Measurements from ENCODE around the gene UNCX.
"Not testable (repeated sequence)": the region's sequence is repeated elsewhere in the genome, so short reads cannot be mapped to it uniquely, and the experiment has no call there.

The UNCX gene

DNA sequence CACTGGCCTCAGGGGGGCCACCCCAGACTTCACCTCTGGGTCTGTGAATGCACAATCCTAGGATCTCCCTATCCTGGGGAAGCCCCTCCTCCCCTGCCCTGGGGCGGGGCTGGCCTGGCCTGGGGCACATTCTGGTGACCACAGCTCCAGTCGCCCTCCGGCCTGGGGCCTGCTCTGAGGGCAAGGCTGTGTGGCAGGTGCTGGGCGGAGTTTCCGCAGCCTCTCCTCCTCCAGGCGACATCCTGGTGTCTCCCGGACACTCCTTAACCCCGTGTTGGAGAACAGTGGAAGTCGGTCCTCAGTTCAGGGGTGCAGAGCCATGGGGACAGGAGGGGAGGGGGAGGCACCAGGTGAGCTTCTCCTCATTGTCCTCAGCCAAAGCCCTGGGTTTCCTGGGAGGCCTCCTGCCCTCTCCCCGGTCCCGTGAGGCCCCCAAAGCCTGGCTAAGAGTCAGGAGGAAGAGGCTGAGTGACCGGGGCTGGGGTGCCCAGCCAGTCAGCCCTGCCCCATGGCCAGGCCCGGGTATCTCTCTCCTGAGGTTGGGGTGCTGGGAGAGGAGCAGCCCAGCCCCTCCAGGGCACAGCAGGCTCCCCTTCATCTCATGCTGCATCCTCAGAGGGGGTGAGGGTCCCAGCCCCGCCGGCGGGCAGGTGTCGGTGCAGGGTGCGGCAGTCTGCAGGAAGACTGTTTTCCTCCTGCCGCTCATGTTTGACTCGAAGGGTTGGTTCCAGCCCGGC lies 22.6 kb downstream of the UNCX start:
- Histone ChIP-seq H3K9ac (ENCODE audit: low read depth, low read length) (no peak overlapping the region), H3K4me3 (ENCODE audit: low read length) (no peak overlapping the region), H3K36me3 (ENCODE audit: insufficient read depth, low read length) (no peaks in the 10 kb centered on the region), H3K27ac (ENCODE audit: low read depth, low read length) (no peak overlapping the region), H3K27me3 (ENCODE audit: insufficient read depth, low read length) (peaks cover 24% of the 10 kb centered on the region), H3K4me1 (ENCODE audit: insufficient read depth, low read length) (no peaks in the 10 kb centered on the region; the same call in 1 of the 2 replicates), H3K9me3 (ENCODE audit: insufficient read depth, low read depth, low read length) (no peaks in the 10 kb centered on the region)
- WGBS: 79% methylated on average over 20 of the region's 21 CpGs

DNA sequence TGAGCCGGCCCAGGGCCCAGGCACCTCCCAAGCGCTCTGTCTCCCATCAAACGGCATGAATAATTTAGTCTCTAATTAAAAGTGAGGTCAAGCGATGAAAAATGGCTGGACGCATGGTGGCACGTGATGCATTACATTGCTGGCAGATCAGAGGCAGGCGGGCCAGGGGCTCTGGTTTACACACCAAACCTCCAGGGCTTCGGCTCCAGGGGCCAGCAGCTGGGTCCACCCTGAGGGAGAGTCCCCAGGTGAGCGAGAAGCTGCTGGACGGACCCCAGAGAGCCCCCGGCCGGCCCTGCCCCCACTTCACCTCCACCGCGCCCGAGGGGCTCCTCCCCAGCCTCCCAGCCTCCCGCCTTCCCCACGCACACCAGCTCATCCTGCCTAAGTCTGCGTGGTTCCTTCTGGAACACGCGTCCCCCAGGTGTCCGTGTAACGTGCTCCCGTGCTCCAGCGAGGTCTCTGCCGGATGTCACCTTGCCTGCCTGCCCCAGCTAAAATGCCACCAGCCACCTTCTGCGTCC lies 23.2 kb downstream of the UNCX start:
- Histone ChIP-seq H3K9ac (ENCODE audit: low read depth, low read length) (no peak overlapping the region), H3K36me3 (ENCODE audit: insufficient read depth, low read length) (no peaks in the 10 kb centered on the region), H3K4me3 (ENCODE audit: low read length) (no peak overlapping the region), H3K27ac (ENCODE audit: low read depth, low read length) (no peak overlapping the region), H3K27me3 (ENCODE audit: insufficient read depth, low read length) (peaks cover 18% of the 10 kb centered on the region), H3K4me1 (ENCODE audit: insufficient read depth, low read length) (no peaks in the 10 kb centered on the region; the same call in 1 of the 2 replicates), H3K9me3 (ENCODE audit: insufficient read depth, low read depth, low read length) (no peaks in the 10 kb centered on the region)
- 90% methylated on average over 26 of the region's 26 CpGs for WGBS

DNA sequence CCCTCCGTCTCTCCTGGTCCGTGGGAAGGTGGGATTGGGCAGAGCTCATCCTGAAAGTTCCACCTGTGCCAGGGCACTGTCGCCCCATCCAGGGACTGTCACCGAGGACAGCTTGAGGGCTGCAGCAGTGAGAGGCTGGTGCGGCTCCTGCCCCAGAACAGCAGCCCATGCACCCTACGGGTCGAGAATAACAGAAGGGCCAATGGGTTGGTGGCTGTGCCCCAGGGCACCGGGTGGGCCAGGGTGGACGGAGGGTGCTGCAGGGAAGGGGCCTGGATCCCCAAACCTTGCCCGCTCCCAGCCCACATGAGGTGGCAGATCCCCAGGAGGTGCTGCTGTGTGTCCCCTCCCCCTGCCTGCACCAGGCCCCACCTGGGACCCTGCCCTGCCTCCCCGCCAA lies 23.9 kb downstream of the UNCX start:
- WGBS: 93% methylated on average over 11 of the region's 11 CpGs
- Histone ChIP-seq H3K4me1 (ENCODE audit: insufficient read depth, low read length) (no peaks in the 10 kb centered on the region; the same call in 1 of the 2 replicates), H3K4me3 (ENCODE audit: low read length) (no peak overlapping the region), H3K9ac (ENCODE audit: low read depth, low read length) (no peak overlapping the region), H3K36me3 (ENCODE audit: insufficient read depth, low read length) (no peaks in the 10 kb centered on the region), H3K27me3 (ENCODE audit: insufficient read depth, low read length) (peaks cover 10% of the 10 kb centered on the region), H3K9me3 (ENCODE audit: insufficient read depth, low read depth, low read length) (no peaks in the 10 kb centered on the region), H3K27ac (ENCODE audit: low read depth, low read length) (no peak overlapping the region)

DNA sequence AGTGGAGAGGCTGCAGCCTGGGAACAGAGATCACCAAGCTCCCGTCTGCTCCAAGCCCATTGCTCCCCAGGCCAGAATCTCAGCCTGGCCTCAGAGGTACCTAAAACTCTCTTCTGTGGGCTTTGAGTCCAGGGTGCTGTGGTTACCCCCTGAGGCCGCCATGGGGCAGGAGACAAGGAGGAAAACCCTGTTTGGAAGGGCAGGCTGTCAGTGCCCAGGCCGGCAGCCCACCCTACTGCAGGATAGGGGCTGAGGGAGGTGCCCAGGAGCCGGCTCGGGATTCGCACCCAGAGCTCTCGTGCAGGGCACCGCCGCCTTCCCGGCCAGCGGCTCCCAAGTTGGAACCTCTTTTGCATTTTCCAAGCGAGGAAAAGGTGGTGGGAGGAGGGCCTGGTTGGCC lies 24.5 kb downstream of the UNCX start:
- no peak overlapping the region for H3K27ac ChIP-seq (ENCODE audit: low read depth, low read length)
- H3K9me3 ChIP-seq (ENCODE audit: insufficient read depth, low read depth, low read length): no peaks in the 10 kb centered on the region
- H3K4me3 ChIP-seq (ENCODE audit: low read length): no peak overlapping the region
- H3K27me3 ChIP-seq (ENCODE audit: insufficient read depth, low read length): peaks cover 6% of the 10 kb centered on the region; the same call in 1 of the 2 replicates
- H3K4me1 ChIP-seq (ENCODE audit: insufficient read depth, low read length): no peaks in the 10 kb centered on the region; the same call in 1 of the 2 replicates
- H3K36me3 ChIP-seq (ENCODE audit: insufficient read depth, low read length): no peaks in the 10 kb centered on the region
- 78% methylated on average over 12 of the region's 12 CpGs for WGBS
- no peak overlapping the region for H3K9ac ChIP-seq (ENCODE audit: low read depth, low read length)

DNA sequence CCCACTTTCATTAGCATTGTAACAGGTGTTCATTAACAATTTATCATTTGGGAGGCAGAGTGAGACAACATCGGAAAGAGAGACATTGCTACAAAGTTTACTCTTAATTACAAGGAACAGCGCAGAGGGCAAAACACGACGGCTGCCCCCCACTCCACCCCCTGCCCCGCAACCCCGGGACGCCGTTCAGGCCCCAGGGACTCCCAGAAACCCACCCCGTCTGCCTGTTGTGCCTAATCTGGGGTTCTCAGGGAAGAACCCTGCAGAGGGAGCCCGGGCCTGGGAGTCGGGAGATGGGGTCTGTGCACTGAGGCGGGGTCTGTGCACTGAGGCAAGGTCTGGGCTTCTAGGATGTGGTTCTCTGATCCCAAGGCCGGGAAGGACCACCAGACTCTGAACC lies 25.2 kb downstream of the UNCX start:
- Histone ChIP-seq H3K9me3 (ENCODE audit: insufficient read depth, low read depth, low read length) (no peaks in the 10 kb centered on the region), H3K36me3 (ENCODE audit: insufficient read depth, low read length) (no peaks in the 10 kb centered on the region), H3K27me3 (ENCODE audit: insufficient read depth, low read length) (peaks cover 6% of the 10 kb centered on the region; the same call in 1 of the 2 replicates), H3K27ac (ENCODE audit: low read depth, low read length) (no peak overlapping the region), H3K4me1 (ENCODE audit: insufficient read depth, low read length) (no peaks in the 10 kb centered on the region; the same call in 1 of the 2 replicates), H3K9ac (ENCODE audit: low read depth, low read length) (no peak overlapping the region), H3K4me3 (ENCODE audit: low read length) (no peak overlapping the region)
- WGBS: 78% methylated on average over 13 of the region's 13 CpGs

DNA sequence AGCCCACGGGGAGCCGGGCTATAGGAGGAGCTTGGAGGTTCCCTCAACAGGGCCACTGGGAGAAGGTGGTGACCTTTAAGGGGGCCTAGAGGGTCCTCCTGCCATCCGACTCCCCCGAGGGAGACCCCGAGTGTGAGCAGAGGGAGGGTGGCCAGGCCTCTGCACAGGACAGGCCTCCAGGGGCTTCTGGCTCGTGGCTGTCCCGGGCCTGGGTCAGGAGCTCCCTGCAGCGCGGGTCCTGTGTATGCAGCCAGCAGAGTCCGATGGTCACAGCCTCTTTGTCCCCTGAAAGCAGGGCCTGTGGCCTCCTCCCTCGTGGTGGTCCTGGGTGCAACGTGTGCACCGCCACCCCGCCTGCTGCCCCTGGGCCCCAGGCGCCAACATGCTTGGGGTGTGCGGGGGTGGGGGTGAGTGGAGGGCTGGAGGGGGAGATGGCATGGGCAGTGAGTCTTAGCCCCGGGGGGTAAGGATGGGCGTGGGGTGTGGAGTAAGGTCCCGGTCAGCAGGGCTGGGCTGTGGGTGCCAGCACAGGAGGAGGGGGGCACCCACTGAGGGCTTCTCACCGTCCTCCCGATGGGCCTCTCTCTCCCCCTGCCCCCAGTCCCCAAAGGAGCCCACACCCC lies 27.1 kb downstream of the UNCX start:
- H3K4me1 ChIP-seq (ENCODE audit: insufficient read depth, low read length): no peaks in the 10 kb centered on the region; the same call in 1 of the 2 replicates
- no peaks in the 10 kb centered on the region for H3K36me3 ChIP-seq (ENCODE audit: insufficient read depth, low read length)
- H3K27ac ChIP-seq (ENCODE audit: low read depth, low read length): no peak overlapping the region
- no peaks in the 10 kb centered on the region for H3K27me3 ChIP-seq (ENCODE audit: insufficient read depth, low read length)
- 89% methylated on average over 21 of the region's 21 CpGs for WGBS
- no peaks in the 10 kb centered on the region for H3K9me3 ChIP-seq (ENCODE audit: insufficient read depth, low read depth, low read length)
- H3K4me3 ChIP-seq (ENCODE audit: low read length): no peak overlapping the region
- no peak overlapping the region for H3K9ac ChIP-seq (ENCODE audit: low read depth, low read length)

DNA sequence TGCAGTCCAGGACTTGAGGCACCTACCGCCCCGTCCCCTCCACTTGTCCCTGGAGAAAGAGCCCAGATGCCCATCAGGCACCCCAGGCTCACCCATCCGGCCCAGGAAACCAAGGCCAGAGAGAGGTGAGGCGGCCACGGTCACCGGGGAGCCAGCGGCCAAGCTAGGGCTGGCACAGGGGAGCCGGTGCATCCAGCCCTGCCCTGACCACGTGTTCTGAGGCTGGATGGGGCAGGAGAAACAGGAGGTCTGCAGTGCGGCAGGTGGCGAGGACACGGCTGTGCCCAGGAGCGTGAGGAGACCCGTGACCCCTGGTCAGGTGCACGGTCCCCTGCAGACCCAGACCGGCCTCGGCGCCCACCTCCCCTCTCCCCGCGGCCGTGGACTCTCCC lies 27.6 kb downstream of the UNCX start:
- Histone ChIP-seq H3K27ac (ENCODE audit: low read depth, low read length) (no peak overlapping the region), H3K27me3 (ENCODE audit: insufficient read depth, low read length) (no peaks in the 10 kb centered on the region), H3K9me3 (ENCODE audit: insufficient read depth, low read depth, low read length) (no peaks in the 10 kb centered on the region), H3K36me3 (ENCODE audit: insufficient read depth, low read length) (no peaks in the 10 kb centered on the region), H3K9ac (ENCODE audit: low read depth, low read length) (no peak overlapping the region), H3K4me1 (ENCODE audit: insufficient read depth, low read length) (no peaks in the 10 kb centered on the region; the same call in 1 of the 2 replicates), H3K4me3 (ENCODE audit: low read length) (no peak overlapping the region)
- 89% methylated on average over 21 of the region's 21 CpGs for WGBS

DNA sequence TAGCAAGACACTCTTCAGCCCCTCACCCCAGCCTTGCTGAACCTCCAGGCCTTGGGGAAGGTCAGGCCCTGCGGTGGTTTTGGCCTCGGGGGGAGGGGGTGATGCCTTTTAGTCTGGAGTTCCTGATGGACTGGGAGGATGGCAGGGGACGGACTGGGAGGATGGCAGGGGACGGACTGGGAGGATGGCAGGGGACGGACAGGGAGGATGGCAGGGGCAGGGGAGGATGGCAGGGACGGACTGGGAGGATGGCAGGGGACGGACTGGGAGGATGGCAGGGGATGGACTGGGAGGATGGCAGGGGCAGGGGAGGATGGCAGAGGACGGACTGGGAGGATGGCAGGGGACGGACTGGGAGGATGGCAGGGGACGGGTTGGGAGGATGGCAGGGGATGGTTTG lies 28.4 kb downstream of the UNCX start:
- not testable (repeated sequence) for H3K4me3 ChIP-seq (ENCODE audit: low read length); H3K27ac ChIP-seq (ENCODE audit: low read depth, low read length); H3K9ac ChIP-seq (ENCODE audit: low read depth, low read length); H3K4me1 ChIP-seq (ENCODE audit: insufficient read depth, low read length); H3K36me3 ChIP-seq (ENCODE audit: insufficient read depth, low read length); H3K27me3 ChIP-seq (ENCODE audit: insufficient read depth, low read length); H3K9me3 ChIP-seq (ENCODE audit: insufficient read depth, low read depth, low read length)
- WGBS: 84% methylated on average over 10 of the region's 10 CpGs

DNA sequence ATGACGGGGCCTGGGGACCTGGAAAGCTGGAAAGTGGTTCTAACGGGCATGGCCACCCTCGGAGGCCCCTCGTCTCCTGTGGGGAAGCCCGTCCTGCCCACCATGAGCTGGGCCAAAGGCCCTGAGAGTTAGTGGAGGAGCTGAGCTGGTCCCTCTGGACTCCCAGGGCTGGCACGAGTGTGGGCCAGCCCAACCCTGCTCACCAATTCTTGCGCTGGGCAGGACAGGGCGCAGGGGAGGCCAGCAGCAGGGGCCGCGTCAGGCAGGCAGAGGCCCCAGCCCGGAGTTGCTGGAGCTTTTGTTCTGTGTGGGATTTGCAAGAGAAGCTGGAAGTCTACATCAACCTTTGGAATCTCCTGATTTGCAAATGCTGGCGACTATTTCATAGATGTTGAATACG lies 29.8 kb downstream of the UNCX start:
- Histone ChIP-seq H3K4me1 (ENCODE audit: insufficient read depth, low read length) (no peaks in the 10 kb centered on the region), H3K36me3 (ENCODE audit: insufficient read depth, low read length) (no peaks in the 10 kb centered on the region), H3K27me3 (ENCODE audit: insufficient read depth, low read length) (0 out of 2 replicates have a peak, but pooled peaks cover 2% of the 10 kb centered on the region), H3K9ac (ENCODE audit: low read depth, low read length) (no peak overlapping the region), H3K9me3 (ENCODE audit: insufficient read depth, low read depth, low read length) (no peaks in the 10 kb centered on the region), H3K27ac (ENCODE audit: low read depth, low read length) (no peak overlapping the region), H3K4me3 (ENCODE audit: low read length) (no peak overlapping the region)
- 86% methylated on average over 13 of the region's 13 CpGs for WGBS

DNA sequence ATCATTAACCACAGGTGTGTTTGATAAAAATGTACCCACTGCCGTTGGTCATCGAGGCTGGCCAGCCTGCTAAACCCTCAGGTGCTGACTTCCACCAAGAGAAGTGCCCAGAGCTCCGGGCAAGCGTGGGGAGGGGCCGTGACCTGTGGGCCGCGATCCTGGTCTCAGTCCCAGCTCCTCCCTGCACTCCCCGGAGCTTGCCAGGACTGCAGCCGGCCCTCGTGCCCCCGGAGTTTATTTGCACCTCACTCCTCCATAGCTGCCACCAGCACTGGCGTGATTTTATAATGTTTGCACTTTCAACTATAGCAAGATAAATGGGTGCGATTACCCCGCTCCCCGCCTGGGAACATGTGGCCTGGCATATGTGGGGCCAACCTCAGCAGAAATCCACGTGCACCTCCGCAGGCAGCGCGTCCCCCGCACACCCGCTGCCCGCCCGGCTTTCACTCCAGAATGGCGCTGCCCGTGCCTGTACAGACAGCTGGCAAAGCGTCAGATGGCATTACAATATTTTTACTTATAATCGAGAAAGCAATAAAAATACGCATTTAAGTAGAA lies 30.8 kb downstream of the UNCX start:
- 91% methylated on average over 28 of the region's 28 CpGs for WGBS

More for the DNA sequence above, 30.8 kb downstream of the UNCX start:
- Histone ChIP-seq H3K36me3 (ENCODE audit: insufficient read depth, low read length) (no peaks in the 10 kb centered on the region), H3K4me1 (ENCODE audit: insufficient read depth, low read length) (no peaks in the 10 kb centered on the region), H3K4me3 (ENCODE audit: low read length) (no peak overlapping the region), H3K27ac (ENCODE audit: low read depth, low read length) (no peak overlapping the region), H3K9ac (ENCODE audit: low read depth, low read length) (no peak overlapping the region), H3K9me3 (ENCODE audit: insufficient read depth, low read depth, low read length) (no peaks in the 10 kb centered on the region), H3K27me3 (ENCODE audit: insufficient read depth, low read length) (0 out of 2 replicates have a peak, but pooled peaks cover 2% of the 10 kb centered on the region)

All from HUES64 (cell line).